IMR-90 (cell line): Measurements from ENCODE around the gene POU2AF2. TPM values are rescaled to one million over a fixed set of nuclear protein-coding genes. Genes with fewer than 3 reads are reported as not detected.
"Not testable (repeated sequence)": the region's sequence is repeated elsewhere in the genome, so short reads cannot be mapped to it uniquely, and the experiment has no call there.

Experiments
- ATAC-seq: fragments of 200-7000 bp; cut with Tn5 transposase; 2 replicates; pipeline ENCODE4 v1.9.1; 2020; ENCODE audit warnings: low read depth, mild to moderate bottlenecking, moderate library complexity
- BruUV-seq: library from RNA; stranded (reverse); fragments of 400-500 nt; replicated peaks from 2 replicates; lab custom pipeline; 2021; lab: Mats Ljungman, UMichigan
- CTCF ChIA-PET: fragments of 300-600 bp; formaldehyde crosslinking; extraction: SDS; loops from one replicate; lab custom pipeline; 2021; ENCODE audit warnings: antibody characterized with exemption; lab: Yijun Ruan, JAX
- POLR2A ChIA-PET: fragments of 300-600 bp; sonication (Branson Sonifier 250); formaldehyde crosslinking; loops from one replicate; lab custom pipeline; 2022; ENCODE audit warnings: antibody characterized with exemption; ENCODE audit not compliant: unreplicated experiment; lab: Charles Lee
- DNase-seq: peaks from one replicate; pipeline ENCODE4 v3.0.0; 2013
- H2AFZ ChIP-seq: replicated peaks from 2 replicates; pipeline ENCODE3; 2013; ENCODE audit warnings: low read length, mild to moderate bottlenecking; ENCODE audit not compliant: poor library complexity
- H2AK5ac ChIP-seq: 2 replicates; pipeline ENCODE4 v1.6.1; 2013; ENCODE audit warnings: low read depth, low read length, inconsistent platforms
- H2AK9ac ChIP-seq: replicated peaks from 2 replicates; pipeline ENCODE3; 2013; ENCODE audit warnings: mild to moderate bottlenecking, low read depth, low read length, moderate library complexity; ENCODE audit not compliant: poor library complexity
- H2BK120ac ChIP-seq: 2 replicates; pipeline ENCODE4 v1.6.1; 2013; ENCODE audit warnings: low read depth, low read length, inconsistent platforms
- H2BK15ac ChIP-seq: 3 replicates; pipeline ENCODE4 v1.6.1; 2013; ENCODE audit warnings: low read depth, low read length, inconsistent platforms
- H2BK20ac ChIP-seq: 2 replicates; pipeline ENCODE4 v1.6.1; 2013; ENCODE audit warnings: low read depth, mild to moderate bottlenecking, inconsistent platforms, low read length, moderate library complexity
- H2BK5ac ChIP-seq: 2 replicates; pipeline ENCODE4 v1.6.1; 2013; ENCODE audit warnings: mild to moderate bottlenecking, low read depth, low read length, inconsistent platforms; ENCODE audit not compliant: poor library complexity, severe bottlenecking
- H3K14ac ChIP-seq: replicated peaks from 2 replicates; pipeline ENCODE4 v1.6.1; 2013; ENCODE audit warnings: low read depth, low read length, inconsistent platforms
- H3K18ac ChIP-seq: 2 replicates; pipeline ENCODE4 v1.6.1; 2013; ENCODE audit warnings: low read depth, low read length, control low read depth
- H3K23ac ChIP-seq: 2 replicates; pipeline ENCODE4 v1.6.1; 2013; ENCODE audit warnings: low read depth, low read length, inconsistent platforms
- H3K27ac ChIP-seq: 2 replicates; pipeline ENCODE4 v1.5.1; 2013; ENCODE audit warnings: mild to moderate bottlenecking, control low read depth, low read length; ENCODE audit not compliant: insufficient read depth
- H3K27me3 ChIP-seq: 2 replicates; pipeline ENCODE4 v1.6.1; 2013; ENCODE audit warnings: low read length; ENCODE audit not compliant: control insufficient read depth, insufficient read depth
- H3K36me3 ChIP-seq: 2 replicates; pipeline ENCODE4 v1.6.1; 2013; ENCODE audit warnings: low read length, mixed read lengths; ENCODE audit not compliant: control insufficient read depth, insufficient read depth
- H3K4ac ChIP-seq: 2 replicates; pipeline ENCODE4 v1.6.1; 2013; ENCODE audit warnings: low read depth, low read length, inconsistent platforms
- H3K4me1 ChIP-seq: 2 replicates; pipeline ENCODE4 v1.6.1; 2013; ENCODE audit warnings: low read length, mixed read lengths; ENCODE audit not compliant: control insufficient read depth, insufficient read depth
- H3K4me2 ChIP-seq: 2 replicates; pipeline ENCODE4 v1.6.1; 2013; ENCODE audit warnings: low read depth, mild to moderate bottlenecking, control low read depth, low read length, moderate library complexity
- H3K4me3 ChIP-seq: 2 replicates; pipeline ENCODE4 v1.5.1; 2013; ENCODE audit warnings: low read depth, mild to moderate bottlenecking, control low read depth, low read length, moderate library complexity; ENCODE audit not compliant: insufficient read depth
- H3K56ac ChIP-seq: 2 replicates; pipeline ENCODE4 v1.6.1; 2013; ENCODE audit warnings: low read length, inconsistent platforms; ENCODE audit not compliant: insufficient read depth; ENCODE audit errors: extremely low read depth
- H3K79me1 ChIP-seq, 2 experiments: 2 replicates each; pipeline ENCODE4 v1.6.1; 2013; ENCODE audit warnings: low read length in 2 of 2, inconsistent platforms in 1 of 2, low read depth in 1 of 2
- H3K9ac ChIP-seq: 2 replicates; pipeline ENCODE4 v1.6.1; 2013; ENCODE audit warnings: low read depth, low read length, control low read depth
- H3K9me1 ChIP-seq: 2 replicates; pipeline ENCODE4 v1.6.1; 2013; ENCODE audit warnings: low read length, inconsistent platforms; ENCODE audit not compliant: insufficient read depth
- H3K9me3 ChIP-seq: 2 replicates; pipeline ENCODE4 v1.6.1; 2013; ENCODE audit warnings: low read length; ENCODE audit not compliant: control insufficient read depth, insufficient read depth
- H4K20me1 ChIP-seq: 2 replicates; pipeline ENCODE4 v1.6.1; 2013; ENCODE audit warnings: low read length, inconsistent platforms; ENCODE audit not compliant: insufficient read depth
- H4K5ac ChIP-seq: 2 replicates; pipeline ENCODE4 v1.6.1; 2013; ENCODE audit warnings: mild to moderate bottlenecking, low read depth, low read length, control low read depth
- H4K8ac ChIP-seq, 2 experiments: 2 replicates each; pipeline ENCODE4 v1.6.1; 2013; ENCODE audit warnings: low read depth in 2 of 2, low read length in 2 of 2, control low read depth in 1 of 2, inconsistent platforms in 1 of 2
- H4K91ac ChIP-seq: 2 replicates; pipeline ENCODE4 v1.6.1; 2013; ENCODE audit warnings: low read depth, low read length, inconsistent platforms; ENCODE audit not compliant: insufficient read depth
- BHLHE40 ChIP-seq: fragments of 150-350 bp; IDR thresholded peaks from 2 replicates; pipeline ENCODE4 v1.6.1; 2016; ENCODE audit warnings: mild to moderate bottlenecking, low read depth, low read length
- CEBPB ChIP-seq: IDR thresholded peaks from 2 replicates; pipeline ENCODE4 v1.6.1; 2012; ENCODE audit warnings: low read depth, low read length, improper control_type of control experiment
- CHD1 ChIP-seq: IDR thresholded peaks from 2 replicates; pipeline ENCODE4 v1.6.1; 2012; ENCODE audit warnings: low read depth, low read length, improper control_type of control experiment
- FOS ChIP-seq: fragments of 150-350 bp; IDR thresholded peaks from 2 replicates; pipeline ENCODE4 v1.6.1; 2016; ENCODE audit warnings: low read depth, low read length
- RAD21 ChIP-seq: IDR thresholded peaks from 2 replicates; pipeline ENCODE4 v1.6.1; 2012; ENCODE audit warnings: low read length, improper control_type of control experiment
- RFX5 ChIP-seq: IDR thresholded peaks from 2 replicates; pipeline ENCODE4 v1.8.0; 2012; ENCODE audit warnings: low read depth, mild to moderate bottlenecking, low read length, moderate library complexity
- WGBS, 2 experiments: methylation state at CpG; one replicate each; pipeline versions ENCODE4 v1.1.5 to v1.1.7; 2013; ENCODE audit warnings: missing lambda C conversion rate in 2 of 2; ENCODE audit not compliant: insufficient read length in 1 of 2; ENCODE audit errors: extremely low coverage in 2 of 2; 5-methylcytosine and 5-hydroxymethylcytosine counted together
- dilution Hi-C: fragments of 300-500 bp; cut with HindIII; formaldehyde crosslinking; loops from one replicate; pipeline ENCODE4 v1.14.3; 2018; ENCODE audit warnings: low sequenced_read_pairs; ENCODE audit not compliant: unreplicated experiment
- in situ Hi-C: fragments of 300-500 bp; cut with MboI; formaldehyde crosslinking; loops from 3 replicates; pipeline ENCODE4 v1.14.3; 2019; ENCODE audit warnings: low sequenced_read_pairs, inconsistent platforms, mixed read lengths
- intact Hi-C: fragments of 100-400 bp; cut with micrococcal nuclease; formaldehyde crosslinking; loops from 2 replicates; pipeline ENCODE4 v1.10.0; 2022
- polyA plus RNA-seq, 3 experiments: library from polyadenylated mRNA; depleted of rRNA; stranded (reverse); fragments of >200 nt; gene quantifications; 2 replicates each; pipeline ENCODE4 v1.2.3, GENCODE V29; 2012; ENCODE audit warnings: low replicate concordance in 1 of 3
- total RNA-seq: library from RNA; depleted of rRNA; stranded (reverse); fragments of >200 nt; gene quantifications from 2 replicates; pipeline ENCODE4 v1.2.3, GENCODE V29; 2012
- TF ChIP-seq, protein P1 (sequence below): fragments of 150-350 bp; IDR thresholded peaks from 2 replicates; pipeline ENCODE4 v1.6.1; 2016; ENCODE audit warnings: low read depth, mild to moderate bottlenecking, low read length, moderate library complexity, borderline replicate concordance

The POU2AF2 gene
- total and polyA plus RNA-seq, 2 of the 4 experiments (the other 2 are of a cell fraction) = not detected

DNA sequence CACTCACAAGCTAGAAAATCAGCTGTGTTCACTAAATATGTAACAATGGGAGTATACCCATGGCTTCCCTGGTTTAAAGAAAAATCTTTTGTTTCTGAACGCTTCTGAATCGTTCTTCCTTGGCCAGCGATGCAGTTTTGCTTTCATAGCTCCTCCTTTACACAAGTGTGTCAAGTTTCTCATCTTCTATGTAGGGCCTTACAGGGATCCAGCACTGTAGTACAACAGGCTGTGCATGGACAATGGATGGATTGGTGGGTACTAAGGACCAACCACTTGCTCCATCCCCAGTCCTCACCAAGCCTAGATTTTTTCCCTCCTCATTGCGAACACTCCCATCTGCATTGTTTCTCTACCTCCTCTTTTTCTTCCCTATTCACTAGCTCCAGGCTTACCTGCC lies 24.3 kb upstream of the POU2AF2 start:
- Histone ChIP-seq H3K18ac (no peak overlapping the region), H4K91ac (no peak overlapping the region), H2BK5ac (no peak overlapping the region), H3K36me3 (no peaks in the 10 kb centered on the region), H3K79me1 (no peaks in the 10 kb centered on the region), H4K20me1 (no peaks in the 10 kb centered on the region), H3K4me2 (no peak overlapping the region), H3K23ac (no peak overlapping the region), H2BK15ac (no peak overlapping the region), H3K9me3 (no peaks in the 10 kb centered on the region), H2AK5ac (no peak overlapping the region), H2BK120ac (0 out of 2 replicates have a peak overlapping the region, but pooled peaks have one; percentile 0), H3K4ac (no peak overlapping the region), H3K9me1 (no peaks in the 10 kb centered on the region), H3K14ac (no peak overlapping the region), H3K27me3 (no peaks in the 10 kb centered on the region), H3K27ac (no peak overlapping the region), H3K4me1 (no peaks in the 10 kb centered on the region), H3K9ac (no peak overlapping the region), H2AK9ac (no peak overlapping the region), H3K56ac (no peak overlapping the region), H4K8ac (no peak overlapping the region), H4K5ac (no peak overlapping the region), H2AFZ (no peak overlapping the region), H3K4me3 (no peak overlapping the region), H2BK20ac (0 out of 2 replicates have a peak overlapping the region, but pooled peaks have one; percentile 68)
- in situ Hi-C loops = no loop called here
- dilution Hi-C loops = no loop called here
- no peak for DNase-seq
- TF ChIP-seq CHD1 = no peak
- TF ChIP-seq FOS = no peak
- no peak for TF ChIP-seq RFX5
- no peak for TF ChIP-seq RAD21
- no peak for TF ChIP-seq BHLHE40
- TF ChIP-seq, protein P1, sequence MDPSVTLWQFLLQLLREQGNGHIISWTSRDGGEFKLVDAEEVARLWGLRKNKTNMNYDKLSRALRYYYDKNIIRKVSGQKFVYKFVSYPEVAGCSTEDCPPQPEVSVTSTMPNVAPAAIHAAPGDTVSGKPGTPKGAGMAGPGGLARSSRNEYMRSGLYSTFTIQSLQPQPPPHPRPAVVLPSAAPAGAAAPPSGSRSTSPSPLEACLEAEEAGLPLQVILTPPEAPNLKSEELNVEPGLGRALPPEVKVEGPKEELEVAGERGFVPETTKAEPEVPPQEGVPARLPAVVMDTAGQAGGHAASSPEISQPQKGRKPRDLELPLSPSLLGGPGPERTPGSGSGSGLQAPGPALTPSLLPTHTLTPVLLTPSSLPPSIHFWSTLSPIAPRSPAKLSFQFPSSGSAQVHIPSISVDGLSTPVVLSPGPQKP = no peak
- no peak for TF ChIP-seq CEBPB
- intact Hi-C loops = no loop called here
- ChIA-PET CTCF (interaction anchor here (0.6 to 1.1 kb wide), 2 partner anchors 9 kb away, joined by 3 to 4 read pairs; no protein-coding TSS in a partner anchor), POLR2A (no interaction called here)
- no peak for ATAC-seq
- WGBS, 2 experiments = no CpG with 5 or more reads among the region's 4 CpGs
- no TSS peak for BruUV-seq

DNA sequence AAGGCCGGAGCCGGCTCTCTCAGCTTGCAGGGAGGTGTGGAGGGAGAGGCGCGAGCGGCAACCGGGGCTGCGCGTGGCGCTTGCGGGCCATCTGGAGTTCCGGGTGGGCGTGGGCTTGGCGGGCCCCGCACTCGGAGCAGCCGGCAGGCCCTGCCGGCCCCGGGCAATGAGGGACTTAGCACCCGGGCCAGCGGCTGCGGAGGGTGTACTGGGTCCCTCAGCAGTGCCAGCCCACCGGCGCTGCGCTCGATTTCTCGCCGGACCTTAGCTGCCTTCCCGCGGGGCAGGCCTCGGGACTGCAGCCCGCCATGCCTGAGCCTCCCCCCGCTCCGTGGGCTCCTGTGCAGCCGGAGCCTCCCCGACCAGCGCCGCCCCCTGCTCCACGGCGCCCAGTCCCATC lies 23.6 kb upstream of the POU2AF2 start:
- intact Hi-C loops = not testable (repeated sequence)

More for the DNA sequence above, 23.6 kb upstream of the POU2AF2 start:
- BruUV-seq, H3K9ac ChIP-seq, H4K8ac ChIP-seq, H3K27me3 ChIP-seq, H3K9me1 ChIP-seq, H3K36me3 ChIP-seq, H2BK5ac ChIP-seq, H3K4me1 ChIP-seq, dilution Hi-C loops, H4K91ac ChIP-seq, in situ Hi-C loops, ATAC-seq, H3K23ac ChIP-seq, H2AFZ ChIP-seq, H2BK15ac ChIP-seq, H3K79me1 ChIP-seq, H3K56ac ChIP-seq, H4K20me1 ChIP-seq, H3K14ac ChIP-seq, H3K9me3 ChIP-seq, H3K18ac ChIP-seq, H4K5ac ChIP-seq, H2AK9ac ChIP-seq, H2BK120ac ChIP-seq, DNase-seq, H3K4me2 ChIP-seq, H3K4ac ChIP-seq, H2BK20ac ChIP-seq, H3K4me3 ChIP-seq, POLR2A ChIA-PET, H3K27ac ChIP-seq, H2AK5ac ChIP-seq, CTCF ChIA-PET: not testable (repeated sequence)
- WGBS, 2 experiments = 100% methylated on average over 17 of the region's 39 CpGs; no CpG with 5 or more reads in 1 of the 2 experiments
